ENCODE results near the gene DNAJC12. TPM values are rescaled to one million over a fixed set of nuclear protein-coding genes. Genes with fewer than 3 reads are reported as not detected.
"Not testable (repeated sequence)": the region's sequence is repeated elsewhere in the genome, so short reads cannot be mapped to it uniquely, and the experiment has no call there.

DNAJC12 gene
- total RNA-seq, 2 experiments from 2014 or later: not detected

- Mint-ChIP-seq H3K4me1 (ENCODE audit: low read depth) (peaks cover 27% of the 10 kb centered on the region), H3K36me3 (ENCODE audit: low read depth) (peaks cover 17% of the 10 kb centered on the region), H3K9me3 (peaks cover 2% of the 10 kb centered on the region), H3K27me3 (peaks cover 17% of the 10 kb centered on the region), H3K27ac (peak overlapping the region; percentile 100), H3K4me3 (peak overlapping the region; percentile 95)
- POLR2A ChIA-PET: interaction anchor here (0.9 to 2.9 kb wide), 20 partner anchors 9 to 642 kb away, joined by 3 to 27 read pairs (median 5); partner anchors contain the start of genes CTNNA3, DNAJC12, HNRNPH3 and PBLD
- H3K4me3 ChIP-seq (ENCODE audit: low read length): peak overlapping the region; percentile 86
- intact Hi-C loops (cut with DNase I, micrococcal nuclease): loop anchor here (1.0 to 10.0 kb wide), 8 partner anchors 67 to 1871 kb away; partner anchors contain the start of genes HERC4 (in 2 of the 2), CTNNA3 (in 1 of the 2), FAM241B (in 1 of the 2) and SIRT1 (in 1 of the 2)
- H3K27me3 ChIP-seq (ENCODE audit: control insufficient read depth in 1 of 2, insufficient read depth in 2 of 2, low read length in 2 of 2): no peaks in the 10 kb centered on the region
- no peak for TF ChIP-seq CTCF (IDR thresholded peaks at IDR 0.05)
- H3K9me3 ChIP-seq (ENCODE audit: control insufficient read depth in 1 of 2, insufficient read depth in 1 of 2, low read length in 2 of 2): no peaks in the 10 kb centered on the region
- DNase-seq: peak; percentile 94 to 100 (median 97)
- no peaks in the 10 kb centered on the region for H3K36me3 ChIP-seq (ENCODE audit: insufficient read depth, low read length)
- CTCF ChIA-PET: interaction anchor here (0.6 to 2.5 kb wide), 6 partner anchors 9 to 67 kb away, joined by 3 to 11 read pairs (median 4); no protein-coding TSS in a partner anchor
- ATAC-seq (ENCODE audit: poor library complexity): peak; percentile 80
- peaks cover 10% of the 10 kb centered on the region for H3K4me1 ChIP-seq (ENCODE audit: insufficient read depth, low read length)
- H3K27ac ChIP-seq (ENCODE audit: low read depth in 1 of 2, low read length in 2 of 2): peak overlapping the region; percentile 88 to 91
Measured at GRCh38 chr10:67764012-67764822, 73.8 kb downstream of the DNAJC12 start.

- no peak for TF ChIP-seq CTCF (IDR thresholded peaks at IDR 0.05)
- Histone ChIP-seq H3K9me3 (ENCODE audit: control insufficient read depth in 1 of 2, insufficient read depth in 1 of 2, low read length in 2 of 2) (no peaks in the 10 kb centered on the region), H3K36me3 (ENCODE audit: insufficient read depth, low read length) (no peaks in the 10 kb centered on the region), H3K27me3 (ENCODE audit: control insufficient read depth in 1 of 2, insufficient read depth in 2 of 2, low read length in 2 of 2) (no peaks in the 10 kb centered on the region), H3K4me1 (ENCODE audit: insufficient read depth, low read length) (peaks cover 10% of the 10 kb centered on the region), H3K27ac (ENCODE audit: low read depth in 1 of 2, low read length in 2 of 2) (peak overlapping the region; percentile 85 to 91), H3K4me3 (ENCODE audit: low read length) (peak overlapping the region; percentile 86)
- ChIA-PET CTCF (interaction anchor here (2.2 to 2.5 kb wide), 2 partner anchors 25 to 66 kb away, joined by 4 to 11 read pairs; no protein-coding TSS in a partner anchor), POLR2A (interaction anchor here (1.0 to 2.9 kb wide), 15 partner anchors 10 to 643 kb away, joined by 3 to 27 read pairs (median 8); partner anchors contain the start of genes DNAJC12, HNRNPH3, PBLD and SIRT1)
- peaks cover 17% of the 10 kb centered on the region for H3K27me3 Mint-ChIP-seq
- H3K4me1 Mint-ChIP-seq (ENCODE audit: low read depth): peaks cover 27% of the 10 kb centered on the region
- peak; percentile 58 to 91 (median 77) for DNase-seq
- peak overlapping the region; percentile 100 for H3K27ac Mint-ChIP-seq
- peaks cover 17% of the 10 kb centered on the region for H3K36me3 Mint-ChIP-seq (ENCODE audit: low read depth)
- ATAC-seq (ENCODE audit: poor library complexity): peak; percentile 33
- peaks cover 2% of the 10 kb centered on the region for H3K9me3 Mint-ChIP-seq
- intact Hi-C loops (cut with DNase I, micrococcal nuclease): loop anchor here (1.0 to 10.0 kb wide), 8 partner anchors 66 to 1871 kb away; partner anchors contain the start of genes HERC4 (in 2 of the 2), CTNNA3 (in 1 of the 2), FAM241B (in 1 of the 2) and SIRT1 (in 1 of the 2)
- H3K4me3 Mint-ChIP-seq: peak overlapping the region; percentile 95
Measured at GRCh38 chr10:67763499-67764011, 74.4 kb downstream of the DNAJC12 start.

- Mint-ChIP-seq H3K27ac (peak overlapping the region; percentile 100), H3K4me3 (peak overlapping the region; percentile 95), H3K36me3 (ENCODE audit: low read depth) (peaks cover 17% of the 10 kb centered on the region)
Measured at GRCh38 chr10:67762567-67762966, 75.4 kb downstream of the DNAJC12 start.

More at GRCh38 chr10:67762567-67762966, 75.4 kb downstream of the DNAJC12 start:
- Mint-ChIP-seq H3K27me3 (peaks cover 17% of the 10 kb centered on the region), H3K4me1 (ENCODE audit: low read depth) (peaks cover 27% of the 10 kb centered on the region)
- H3K9me3 Mint-ChIP-seq; ATAC-seq (ENCODE audit: poor library complexity); H3K27me3 ChIP-seq (ENCODE audit: control insufficient read depth in 1 of 2, insufficient read depth in 2 of 2, low read length in 2 of 2); H3K27ac ChIP-seq (ENCODE audit: low read depth in 1 of 2, low read length in 2 of 2); DNase-seq; H3K4me3 ChIP-seq (ENCODE audit: low read length); H3K4me1 ChIP-seq (ENCODE audit: insufficient read depth, low read length); H3K36me3 ChIP-seq (ENCODE audit: insufficient read depth, low read length); H3K9me3 ChIP-seq (ENCODE audit: control insufficient read depth in 1 of 2, insufficient read depth in 1 of 2, low read length in 2 of 2): not testable (repeated sequence)
- ChIA-PET POLR2A (interaction anchor here (0.6 to 2.4 kb wide), 2 partner anchors 23 to 1657 kb away, joined by 3 to 11 read pairs; no protein-coding TSS in a partner anchor), CTCF (interaction anchor here (1.1 to 2.2 kb wide), 2 partner anchors 17 to 26 kb away, joined by 4 to 10 read pairs; no protein-coding TSS in a partner anchor)
- intact Hi-C loops (cut with DNase I, micrococcal nuclease): loop anchor here (5.0 to 10.0 kb wide), 6 partner anchors 65 to 1872 kb away; partner anchors contain the start of genes HERC4 (in 2 of the 2), CTNNA3 (in 1 of the 2), FAM241B (in 1 of the 2) and SIRT1 (in 1 of the 2)
